GM20000 (cell line): ENCODE data around the gene CRB2.

Source experiments
- DNase-seq: peaks from one replicate; pipeline ENCODE4 v3.0.0; 2012; ENCODE audit warnings: low spot score
- TF ChIP-seq, protein P1 (sequence below): IDR thresholded peaks from 2 replicates; pipeline ENCODE4 v1.5.1; 2012; ENCODE audit warnings: mild to moderate bottlenecking, control low read depth; ENCODE audit errors: extremely low read depth, missing control alignments

The CRB2 gene

DNA sequence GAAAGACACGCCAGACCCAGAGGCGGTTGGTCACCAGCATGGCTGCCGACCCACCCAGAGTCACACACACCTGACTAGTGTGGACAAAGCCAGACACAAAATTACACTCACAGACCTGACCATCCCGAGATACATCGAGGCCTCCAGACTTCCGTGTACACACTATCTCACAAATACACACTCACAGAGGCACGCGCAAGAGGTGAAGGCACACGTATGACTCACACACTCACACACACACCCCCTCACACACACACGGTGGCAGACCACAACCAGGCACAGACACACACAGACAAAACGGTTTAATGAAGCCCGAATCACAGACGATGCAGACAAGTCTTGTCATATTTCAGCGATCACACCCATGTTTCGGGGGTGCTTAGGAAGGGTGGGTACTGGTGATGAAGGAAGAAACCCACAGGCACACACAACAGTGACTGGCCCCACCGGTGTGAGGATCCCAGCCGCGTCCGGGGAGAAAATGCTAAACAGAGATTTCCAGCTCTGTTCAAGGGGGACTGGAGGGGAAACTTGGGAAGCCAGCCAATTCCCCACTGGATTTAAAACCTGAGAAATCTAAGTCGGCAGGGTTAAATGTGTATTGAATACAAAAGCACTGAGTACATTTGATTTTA lies 51.3 kb downstream of the CRB2 start:
- TF ChIP-seq, protein P1, sequence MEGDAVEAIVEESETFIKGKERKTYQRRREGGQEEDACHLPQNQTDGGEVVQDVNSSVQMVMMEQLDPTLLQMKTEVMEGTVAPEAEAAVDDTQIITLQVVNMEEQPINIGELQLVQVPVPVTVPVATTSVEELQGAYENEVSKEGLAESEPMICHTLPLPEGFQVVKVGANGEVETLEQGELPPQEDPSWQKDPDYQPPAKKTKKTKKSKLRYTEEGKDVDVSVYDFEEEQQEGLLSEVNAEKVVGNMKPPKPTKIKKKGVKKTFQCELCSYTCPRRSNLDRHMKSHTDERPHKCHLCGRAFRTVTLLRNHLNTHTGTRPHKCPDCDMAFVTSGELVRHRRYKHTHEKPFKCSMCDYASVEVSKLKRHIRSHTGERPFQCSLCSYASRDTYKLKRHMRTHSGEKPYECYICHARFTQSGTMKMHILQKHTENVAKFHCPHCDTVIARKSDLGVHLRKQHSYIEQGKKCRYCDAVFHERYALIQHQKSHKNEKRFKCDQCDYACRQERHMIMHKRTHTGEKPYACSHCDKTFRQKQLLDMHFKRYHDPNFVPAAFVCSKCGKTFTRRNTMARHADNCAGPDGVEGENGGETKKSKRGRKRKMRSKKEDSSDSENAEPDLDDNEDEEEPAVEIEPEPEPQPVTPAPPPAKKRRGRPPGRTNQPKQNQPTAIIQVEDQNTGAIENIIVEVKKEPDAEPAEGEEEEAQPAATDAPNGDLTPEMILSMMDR = no peak
- no peak for DNase-seq

DNA sequence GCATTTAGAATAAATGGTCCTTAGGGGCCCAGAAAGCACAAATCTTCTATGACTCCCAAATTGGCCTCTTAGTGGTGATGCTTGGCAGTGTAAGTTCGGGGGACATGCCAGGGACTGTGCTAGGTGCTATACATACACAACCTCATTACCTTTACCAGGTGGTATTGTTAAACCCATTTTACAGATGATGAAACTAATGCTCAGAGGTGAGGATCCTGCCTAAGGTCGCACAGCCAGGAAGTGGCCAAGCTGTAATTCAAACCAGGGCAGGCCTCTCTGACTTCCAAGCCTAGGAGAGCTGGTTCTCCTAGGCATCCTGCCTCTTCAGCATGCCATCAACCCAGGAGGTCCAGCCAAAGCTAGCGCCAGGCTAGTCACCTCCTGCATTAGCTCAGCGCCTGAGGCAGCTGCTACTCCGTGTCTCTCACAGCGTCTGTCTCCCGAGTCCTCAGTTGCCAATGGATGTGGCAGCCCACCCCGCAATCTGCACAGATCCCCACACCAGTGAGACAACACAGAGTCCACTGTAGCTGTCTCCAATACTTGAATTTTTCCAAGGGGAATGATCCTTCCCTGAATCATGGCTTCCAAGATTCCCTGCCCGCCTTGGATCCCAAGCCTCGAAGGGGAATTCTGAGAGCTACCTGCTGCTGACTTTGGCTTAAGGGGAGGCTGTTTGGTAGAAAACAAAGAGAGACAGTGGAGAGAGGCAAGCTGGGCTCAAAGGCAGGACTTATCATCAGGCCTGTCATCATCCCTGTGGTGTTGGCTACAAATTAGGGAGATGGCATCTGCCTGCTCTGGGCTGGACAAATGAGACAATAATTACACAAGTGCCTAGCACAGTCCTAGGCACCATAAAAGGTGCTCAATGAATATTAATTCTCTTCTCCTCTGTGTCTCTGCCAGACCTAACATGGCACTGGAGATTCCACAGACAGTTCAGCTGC lies 52.6 kb downstream of the CRB2 start:
- TF ChIP-seq, protein P1 = no peak
- DNase-seq = no peak

DNA sequence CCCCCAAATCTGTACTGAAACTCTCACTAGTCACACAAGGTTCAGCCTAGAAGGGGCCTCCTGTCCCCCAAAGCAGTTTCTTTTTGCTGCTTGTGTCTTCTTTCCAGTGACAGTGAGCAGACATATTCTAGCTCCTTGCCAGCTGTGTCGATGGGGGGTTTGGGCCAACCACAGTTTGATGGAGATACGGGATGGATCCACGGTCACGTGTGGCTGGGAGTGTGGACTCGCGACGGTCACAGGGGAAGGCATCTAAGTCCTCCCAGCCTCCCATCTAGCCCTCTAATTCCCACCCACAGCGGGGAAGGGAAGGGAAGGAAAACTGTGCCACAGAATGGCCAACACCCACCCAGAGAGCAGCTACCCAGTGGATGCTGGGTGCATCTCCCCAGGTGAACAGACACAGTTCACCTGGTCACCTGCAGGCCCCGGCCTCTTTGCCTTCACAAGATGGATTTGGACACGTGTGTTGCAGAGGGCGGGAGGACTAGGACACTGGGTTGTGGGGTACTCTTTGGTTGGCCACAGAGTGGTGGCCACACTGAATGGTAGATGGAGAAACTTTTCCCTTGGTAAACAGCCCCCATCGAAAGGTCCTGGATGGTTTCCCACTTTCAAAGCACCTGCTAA lies 54.4 kb downstream of the CRB2 start:
- DNase-seq = no peak
- TF ChIP-seq, protein P1 = no peak

DNA sequence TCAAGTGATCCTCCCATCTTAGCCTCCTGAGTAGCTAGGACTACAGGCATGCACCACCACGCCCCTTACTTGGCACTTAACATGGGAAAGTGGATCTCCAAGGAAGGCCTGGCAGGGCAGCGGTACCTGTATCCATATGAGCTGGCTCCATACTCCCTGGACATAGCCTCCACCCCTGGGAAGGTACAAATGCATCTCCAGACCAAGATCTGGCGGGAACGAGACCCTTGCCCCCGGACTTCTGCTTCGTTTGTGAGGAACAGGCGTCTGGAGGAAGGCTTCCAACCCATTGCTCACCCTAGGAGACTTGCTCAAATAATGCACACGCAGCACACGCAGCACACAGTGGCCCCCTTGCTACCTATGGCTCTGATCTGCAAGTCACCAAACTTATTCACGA lies 55.2 kb downstream of the CRB2 start:
- TF ChIP-seq, protein P1 = no peak
- DNase-seq = no peak

DNA sequence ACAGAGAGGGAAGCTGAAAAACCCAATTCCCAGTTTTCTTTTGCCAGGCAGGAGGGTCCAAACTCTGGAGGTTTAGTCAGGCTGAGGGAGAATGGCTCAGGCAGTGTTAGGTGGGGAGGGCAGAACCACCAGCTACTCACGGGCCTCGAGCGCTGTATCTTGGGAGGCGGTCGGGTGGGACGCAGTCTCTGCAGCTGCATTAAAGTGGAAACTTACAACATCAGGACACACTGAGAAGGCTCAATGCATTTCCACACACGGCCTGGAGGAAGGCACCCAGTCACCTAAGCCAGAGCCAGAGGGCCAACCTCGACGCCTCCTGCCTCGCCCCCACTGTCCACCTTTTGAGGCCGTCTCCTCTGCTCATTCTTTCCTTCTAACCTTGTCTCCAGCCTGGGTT lies 55.6 kb downstream of the CRB2 start:
- DNase-seq = no peak
- TF ChIP-seq, protein P1 = no peak

DNA sequence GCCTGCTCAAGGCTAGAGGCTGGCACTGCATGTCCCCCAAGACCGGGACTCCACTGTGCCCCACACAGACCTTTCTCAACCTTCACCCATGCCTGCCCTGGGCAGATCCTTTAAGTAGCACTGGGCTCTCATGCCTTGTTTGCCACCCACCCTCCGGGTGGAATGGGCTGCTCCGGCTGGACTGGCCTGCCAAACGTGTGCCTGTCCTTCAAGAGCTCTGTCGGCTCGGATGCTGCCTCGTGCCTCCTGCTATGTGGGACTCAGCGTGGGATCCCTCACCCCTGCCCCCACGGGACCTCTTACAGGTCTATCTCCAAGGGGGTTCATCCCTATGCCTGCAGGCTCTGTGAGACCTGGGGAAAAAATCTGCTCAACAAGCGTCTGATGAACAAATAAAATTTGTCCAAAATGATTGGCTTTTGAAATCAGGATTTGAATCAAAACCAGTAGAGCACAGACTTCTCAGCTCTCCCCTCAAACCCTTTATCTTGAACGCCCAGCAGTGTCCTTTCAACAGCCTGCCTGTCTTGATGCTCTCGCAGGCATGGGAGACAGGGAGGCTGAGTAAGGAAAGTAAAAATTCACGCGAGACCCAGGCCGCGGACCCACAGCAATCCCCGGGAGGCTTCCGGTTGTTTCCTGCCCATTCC lies 56.3 kb downstream of the CRB2 start:
- no peak for DNase-seq
- TF ChIP-seq, protein P1 = no peak

DNA sequence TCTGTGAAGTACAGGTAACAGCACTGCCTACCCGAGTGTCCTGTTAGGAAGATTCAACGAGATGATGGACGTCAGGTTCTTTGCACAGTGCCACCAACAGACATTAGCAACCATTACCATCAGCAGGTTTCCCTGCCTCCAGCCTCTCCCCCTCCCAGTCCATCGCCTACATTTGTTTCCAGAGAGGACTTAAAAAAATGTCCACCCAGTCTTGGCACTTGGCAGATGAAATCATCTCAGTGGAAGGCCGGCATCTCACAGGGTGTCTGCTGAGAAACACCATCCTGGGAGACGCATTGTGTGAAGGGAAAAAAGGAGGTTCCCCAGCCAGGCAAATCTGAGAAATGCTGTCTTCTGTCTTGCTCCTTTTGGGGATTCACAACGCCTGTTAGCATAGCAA lies 58.2 kb downstream of the CRB2 start:
- DNase-seq = no peak
- TF ChIP-seq, protein P1 = no peak
